ENCODE measurements around the gene CNTN2. TPM values are rescaled to one million over a fixed set of nuclear protein-coding genes. Genes with fewer than 3 reads are reported as not detected.

The CNTN2 gene
- total RNA-seq, 1 donor from 2014 or later, result not detected

DNA sequence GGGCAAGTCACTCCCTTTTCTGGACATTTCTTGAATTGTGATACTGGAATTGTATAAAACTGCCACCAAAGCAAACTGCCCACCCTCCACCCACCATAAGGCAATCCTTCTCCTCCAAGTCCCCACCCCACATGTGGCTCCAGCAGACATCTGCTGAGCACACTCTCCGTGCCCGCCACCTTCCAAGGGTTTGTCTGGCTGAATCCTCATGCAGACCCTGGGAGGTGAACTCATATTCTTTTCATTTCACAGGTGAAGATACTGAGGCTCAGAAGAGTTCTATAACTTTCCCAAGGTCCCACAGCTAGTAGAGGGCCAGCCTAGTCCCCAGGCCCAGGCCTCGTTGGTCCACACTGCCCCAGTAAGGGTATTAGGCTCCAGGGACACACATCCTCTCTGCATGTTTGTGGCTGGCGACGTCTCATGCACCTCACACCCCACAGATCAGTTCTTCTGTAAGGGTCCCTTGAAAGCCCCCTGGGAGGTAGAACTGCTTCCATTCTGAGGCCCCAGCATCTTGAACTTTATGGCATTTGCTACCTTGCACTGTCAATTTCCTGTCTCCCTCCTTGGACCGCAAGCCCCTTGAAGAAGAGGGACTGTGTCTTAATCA lies 14.1 kb downstream of the CNTN2 start:
- TF ChIP-seq, protein P1, sequence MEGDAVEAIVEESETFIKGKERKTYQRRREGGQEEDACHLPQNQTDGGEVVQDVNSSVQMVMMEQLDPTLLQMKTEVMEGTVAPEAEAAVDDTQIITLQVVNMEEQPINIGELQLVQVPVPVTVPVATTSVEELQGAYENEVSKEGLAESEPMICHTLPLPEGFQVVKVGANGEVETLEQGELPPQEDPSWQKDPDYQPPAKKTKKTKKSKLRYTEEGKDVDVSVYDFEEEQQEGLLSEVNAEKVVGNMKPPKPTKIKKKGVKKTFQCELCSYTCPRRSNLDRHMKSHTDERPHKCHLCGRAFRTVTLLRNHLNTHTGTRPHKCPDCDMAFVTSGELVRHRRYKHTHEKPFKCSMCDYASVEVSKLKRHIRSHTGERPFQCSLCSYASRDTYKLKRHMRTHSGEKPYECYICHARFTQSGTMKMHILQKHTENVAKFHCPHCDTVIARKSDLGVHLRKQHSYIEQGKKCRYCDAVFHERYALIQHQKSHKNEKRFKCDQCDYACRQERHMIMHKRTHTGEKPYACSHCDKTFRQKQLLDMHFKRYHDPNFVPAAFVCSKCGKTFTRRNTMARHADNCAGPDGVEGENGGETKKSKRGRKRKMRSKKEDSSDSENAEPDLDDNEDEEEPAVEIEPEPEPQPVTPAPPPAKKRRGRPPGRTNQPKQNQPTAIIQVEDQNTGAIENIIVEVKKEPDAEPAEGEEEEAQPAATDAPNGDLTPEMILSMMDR (IDR thresholded peaks at IDR 0.05), result no peak
- H3K36me3 ChIP-seq, result no peaks in the 10 kb centered on the region
- H3K9me3 ChIP-seq, result no peaks in the 10 kb centered on the region
- H3K4me3 ChIP-seq, result no peak overlapping the region
- no peak for DNase-seq
- no peak overlapping the region for H3K27ac ChIP-seq
- H3K4me1 ChIP-seq, result no peaks in the 10 kb centered on the region
- H3K27me3 ChIP-seq (ENCODE audit: low read depth), result no peaks in the 10 kb centered on the region
- intact Hi-C loops (cut with DNase I), result no loop called here
- no peak for ATAC-seq

DNA sequence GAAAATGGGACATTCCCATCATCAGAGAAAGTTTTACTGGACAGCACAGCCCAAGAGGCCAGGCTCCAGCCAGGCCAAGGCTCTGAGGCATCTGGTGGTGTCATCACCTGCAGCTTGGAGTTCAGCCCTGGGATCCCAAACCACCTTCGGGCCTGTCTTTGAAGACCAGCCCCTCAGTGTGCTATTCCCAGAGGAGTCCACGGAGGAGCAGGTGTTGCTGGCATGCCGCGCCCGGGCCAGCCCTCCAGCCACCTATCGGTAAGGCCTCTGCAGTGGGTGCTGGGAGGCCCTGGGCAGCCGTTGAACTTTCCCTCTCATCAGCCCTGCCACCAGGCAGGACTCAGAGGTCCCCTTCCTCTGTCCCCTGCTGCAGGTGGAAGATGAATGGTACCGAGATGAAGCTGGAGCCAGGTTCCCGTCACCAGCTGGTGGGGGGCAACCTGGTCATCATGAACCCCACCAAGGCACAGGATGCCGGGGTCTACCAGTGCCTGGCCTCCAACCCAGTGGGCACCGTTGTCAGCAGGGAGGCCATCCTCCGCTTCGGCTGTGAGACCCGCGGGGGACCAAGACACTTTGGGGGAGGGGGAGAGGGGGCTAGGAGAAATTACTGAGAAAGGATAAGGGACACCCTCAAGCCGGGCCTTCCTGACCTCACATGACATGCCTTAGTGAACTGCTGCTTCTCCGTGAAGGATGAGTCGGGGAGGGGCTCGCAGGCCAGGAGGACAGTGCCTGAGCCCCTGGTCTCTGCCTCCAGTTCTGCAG lies 15.0 kb downstream of the CNTN2 start:
- DNase-seq (no peak), ATAC-seq (no peak)
- TF ChIP-seq, protein P1 (IDR thresholded peaks at IDR 0.05), result no peak
- no peak overlapping the region for H3K27ac ChIP-seq
- H3K36me3 ChIP-seq, result no peaks in the 10 kb centered on the region
- H3K27me3 ChIP-seq (ENCODE audit: low read depth), result no peaks in the 10 kb centered on the region
- H3K4me3 ChIP-seq, result no peak overlapping the region
- no peaks in the 10 kb centered on the region for H3K9me3 ChIP-seq
- no peaks in the 10 kb centered on the region for H3K4me1 ChIP-seq
- intact Hi-C loops (cut with DNase I), result no loop called here

DNA sequence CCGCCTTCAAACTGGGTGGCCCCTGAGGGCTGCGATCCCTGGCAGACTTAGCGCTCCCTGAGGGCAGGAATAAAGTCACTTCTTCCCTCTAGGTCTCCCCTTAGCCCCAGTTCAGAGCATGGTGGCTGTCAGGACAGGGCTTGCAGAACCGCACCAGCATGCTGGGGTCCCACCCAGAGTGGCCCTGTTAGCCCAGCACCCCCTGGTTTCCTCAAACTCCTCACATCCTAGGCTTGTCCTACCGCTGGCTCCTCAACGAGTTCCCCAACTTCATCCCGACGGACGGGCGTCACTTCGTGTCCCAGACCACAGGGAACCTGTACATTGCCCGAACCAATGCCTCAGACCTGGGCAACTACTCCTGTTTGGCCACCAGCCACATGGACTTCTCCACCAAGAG lies 15.8 kb downstream of the CNTN2 start:
- no peak for ATAC-seq
- Histone ChIP-seq H3K27me3 (ENCODE audit: low read depth) (no peaks in the 10 kb centered on the region), H3K4me1 (no peaks in the 10 kb centered on the region), H3K27ac (no peak overlapping the region), H3K9me3 (no peaks in the 10 kb centered on the region), H3K4me3 (no peak overlapping the region), H3K36me3 (no peaks in the 10 kb centered on the region)
- TF ChIP-seq, protein P1 (IDR thresholded peaks at IDR 0.05), result no peak
- no peak for DNase-seq
- intact Hi-C loops (cut with DNase I), result no loop called here

DNA sequence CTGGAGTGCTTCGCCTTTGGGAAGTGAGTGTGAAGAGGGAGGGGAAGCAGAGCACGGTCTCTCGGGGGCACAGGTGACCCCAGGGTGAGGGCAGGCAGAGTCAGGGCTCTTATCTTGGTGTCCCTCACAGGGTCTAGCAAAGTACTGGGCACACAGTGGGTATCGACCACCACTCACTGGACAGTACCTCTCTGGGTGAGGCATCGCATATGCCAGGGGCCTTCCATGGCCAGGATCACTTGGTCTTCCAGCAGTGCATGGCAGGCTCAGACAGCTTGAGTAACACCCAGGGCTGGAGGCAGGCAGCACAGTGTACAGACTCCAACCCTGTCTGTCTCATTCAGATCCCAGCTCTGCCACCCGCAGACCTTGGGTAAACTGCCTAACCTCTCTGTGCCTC lies 16.6 kb downstream of the CNTN2 start:
- Histone ChIP-seq H3K36me3 (no peaks in the 10 kb centered on the region), H3K27ac (no peak overlapping the region), H3K27me3 (ENCODE audit: low read depth) (no peaks in the 10 kb centered on the region), H3K4me3 (no peak overlapping the region), H3K9me3 (no peaks in the 10 kb centered on the region), H3K4me1 (no peaks in the 10 kb centered on the region)
- intact Hi-C loops (cut with DNase I), result no loop called here
- TF ChIP-seq, protein P1 (IDR thresholded peaks at IDR 0.05), result no peak
- ATAC-seq (no peak), DNase-seq (no peak)

DNA sequence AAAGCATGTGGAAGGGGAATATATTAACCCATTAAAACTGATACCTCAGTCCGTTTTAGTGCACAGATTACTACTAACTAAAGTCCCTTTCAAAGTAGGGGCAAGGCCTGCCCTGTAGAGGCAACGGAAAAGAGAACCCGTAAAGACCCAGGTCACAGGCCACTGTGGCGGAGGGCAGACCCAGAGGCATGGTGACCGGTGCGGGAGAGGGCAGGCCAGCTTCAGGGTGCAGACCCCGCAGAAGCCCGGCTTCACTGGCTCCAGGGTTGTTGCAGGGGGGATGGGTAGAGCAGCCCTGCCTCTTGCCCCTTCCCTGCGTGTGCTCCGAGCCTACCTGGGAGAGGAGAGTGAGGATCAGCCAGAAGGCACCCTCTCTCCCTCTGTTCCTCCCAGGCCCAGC lies 17.7 kb downstream of the CNTN2 start:
- no peak for DNase-seq
- ATAC-seq, result no peak

More for the DNA sequence above, 17.7 kb downstream of the CNTN2 start:
- Histone ChIP-seq H3K4me3 (no peak overlapping the region), H3K4me1 (no peaks in the 10 kb centered on the region), H3K27me3 (ENCODE audit: low read depth) (no peaks in the 10 kb centered on the region), H3K9me3 (no peaks in the 10 kb centered on the region), H3K36me3 (no peaks in the 10 kb centered on the region), H3K27ac (no peak overlapping the region)
- intact Hi-C loops (cut with DNase I), result no loop called here
- TF ChIP-seq, protein P1 (IDR thresholded peaks at IDR 0.05), result no peak

Measured in lower lobe of right lung (tissue), 2 donors.